ENCODE results near the gene MAP4K2.

The MAP4K2 gene

GRCh38 chr11:64753380-64754123 is 49.5 kb downstream of the MAP4K2 start:
- DNase-seq = no peak

DNA sequence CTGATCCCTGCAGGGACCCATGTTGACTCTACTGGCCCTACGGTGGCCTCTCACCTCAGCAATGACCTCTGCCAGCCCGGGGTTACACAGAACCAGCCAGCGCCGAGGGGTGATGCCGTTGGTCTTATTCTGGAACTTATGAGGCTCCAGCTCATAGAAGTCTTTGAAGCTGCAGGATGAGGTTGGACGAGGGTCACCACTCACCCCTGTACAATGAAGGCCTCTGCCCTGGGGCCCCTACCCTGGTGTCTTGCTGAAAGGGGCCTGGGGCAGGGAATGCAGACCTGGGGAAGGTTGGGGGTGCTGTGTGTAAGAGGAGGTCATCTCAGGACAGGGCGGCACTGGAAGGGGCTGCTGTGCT is 50.0 kb downstream of the MAP4K2 start:
- no peak for DNase-seq

DNA sequence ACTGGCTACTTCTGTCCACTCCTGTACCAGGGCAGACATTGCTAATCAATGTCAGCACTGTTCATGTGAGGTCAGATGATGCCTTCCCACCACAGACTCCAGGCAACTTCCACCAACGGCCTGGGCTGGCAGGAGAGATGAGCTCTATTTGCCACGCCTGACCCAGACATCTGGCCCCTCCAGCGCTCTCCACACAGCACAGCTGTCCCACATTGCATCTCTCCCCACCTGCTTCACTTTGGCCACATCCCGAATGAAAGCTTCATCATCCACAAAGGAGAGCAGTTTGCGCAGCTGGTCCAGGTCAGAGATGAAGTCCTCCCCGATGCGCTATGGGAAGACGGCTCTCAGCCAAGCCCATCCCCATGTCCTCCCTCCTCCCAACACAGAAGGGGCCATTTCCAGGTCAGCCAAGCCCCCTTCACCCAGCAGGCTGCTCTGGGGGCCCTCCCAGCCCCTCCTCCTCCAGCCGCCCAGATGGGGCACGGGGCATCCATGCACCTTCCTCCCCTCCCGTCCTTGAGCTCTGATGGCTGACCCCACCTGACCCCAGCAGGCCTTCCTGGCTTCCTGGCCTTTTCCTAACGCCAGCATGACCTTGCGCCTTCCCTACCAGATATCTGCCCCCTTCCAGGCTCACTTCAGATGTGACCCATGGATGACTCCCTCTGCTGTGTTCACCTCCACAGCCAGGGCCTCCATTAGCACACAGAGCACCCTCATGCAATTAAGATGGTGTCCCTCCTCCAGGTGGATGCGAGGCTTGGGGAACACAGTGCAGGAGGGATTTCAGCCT is 50.6 kb downstream of the MAP4K2 start:
- DNase-seq = no peak

GRCh38 chr11:64751580-64751979 is 51.4 kb downstream of the MAP4K2 start:
- no peak for DNase-seq

DNA sequence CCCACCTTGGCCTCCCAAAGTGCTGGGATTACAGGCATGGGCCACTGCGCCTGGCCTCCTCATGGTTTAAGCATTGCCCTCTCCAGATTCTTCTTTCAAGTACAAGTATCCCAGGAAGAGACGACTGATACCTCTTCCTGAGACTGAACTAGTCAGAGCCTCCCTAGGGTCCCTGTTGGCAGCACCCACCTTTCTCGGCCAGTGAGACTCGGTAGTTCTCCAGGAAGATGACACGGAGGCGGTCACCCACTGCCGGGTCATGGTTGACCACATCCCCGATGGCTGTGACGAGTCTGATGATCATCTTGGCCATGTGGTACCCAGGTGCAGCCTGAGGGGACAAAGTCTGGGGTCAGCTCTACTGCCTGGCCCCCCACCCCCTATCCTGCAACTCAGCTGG is 51.9 kb downstream of the MAP4K2 start:
- DNase-seq = no peak

DNA sequence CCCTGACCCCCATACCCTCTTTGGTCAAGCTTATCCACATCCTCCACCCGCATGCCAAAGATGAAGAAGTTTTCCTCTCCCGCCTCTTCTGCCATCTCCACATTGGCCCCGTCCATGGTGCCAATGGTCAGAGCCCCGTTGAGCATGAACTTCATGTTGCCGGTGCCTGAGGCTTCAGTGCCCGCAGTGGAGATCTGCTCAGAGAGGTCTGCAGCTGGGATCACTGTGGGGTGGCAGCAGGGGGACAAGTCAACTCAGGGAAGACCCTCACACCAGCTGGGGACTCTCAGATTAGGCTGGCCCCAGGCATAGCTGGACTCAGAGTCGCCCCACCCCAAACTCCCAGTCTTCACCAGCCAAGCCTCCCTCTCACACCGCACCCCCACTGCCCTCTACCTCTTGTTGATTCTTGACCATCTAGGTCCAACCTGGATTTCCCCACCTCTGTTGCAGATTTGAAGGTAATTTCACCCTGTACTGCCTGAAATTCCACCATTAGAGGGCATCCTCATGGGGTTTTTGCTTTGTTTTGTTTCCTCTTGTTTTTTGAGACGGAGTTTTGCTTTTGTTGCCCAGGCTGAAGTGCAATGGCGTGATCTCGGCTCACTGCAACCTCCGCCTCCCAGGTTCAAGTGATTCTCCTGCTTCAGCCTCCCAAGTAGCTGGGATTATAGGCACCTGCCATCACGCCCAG is 52.5 kb downstream of the MAP4K2 start:
- no peak for DNase-seq

DNA sequence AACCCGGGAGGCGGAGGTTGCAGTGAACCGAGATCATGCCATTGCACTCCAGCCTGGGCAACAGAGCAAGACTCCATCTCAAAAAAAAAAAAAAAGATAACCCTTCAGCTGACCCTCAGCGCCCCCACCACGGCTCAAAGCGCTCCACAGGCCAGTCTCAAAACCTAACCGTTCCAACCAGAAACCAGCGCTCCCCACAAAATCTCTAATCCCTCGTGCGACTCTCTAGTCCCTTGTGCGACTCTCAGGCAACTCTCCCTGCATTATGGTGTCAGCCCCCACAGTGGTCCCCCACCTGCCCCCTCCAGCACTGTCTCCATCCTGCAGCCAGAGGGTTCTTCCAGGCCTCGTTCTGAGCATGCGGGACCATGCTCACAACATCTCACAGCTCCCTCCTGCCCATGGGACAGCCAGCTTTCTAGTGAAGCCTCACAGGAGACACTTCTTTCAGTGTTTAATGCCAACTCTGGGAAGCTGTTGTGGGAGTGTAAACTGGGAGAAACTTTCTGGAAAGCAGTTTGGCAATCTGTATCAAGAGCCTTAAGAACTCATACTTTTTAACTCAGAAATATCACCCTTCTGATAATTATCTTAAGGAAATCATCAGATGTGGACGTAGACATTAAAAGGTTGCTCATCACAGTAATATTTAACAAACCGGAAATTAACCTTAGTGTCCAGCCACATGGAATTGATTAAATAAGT is 54.9 kb downstream of the MAP4K2 start:
- no peak for DNase-seq

- DNase-seq = no peak
Observed at GRCh38 chr11:64746486-64746885, 56.5 kb downstream of the MAP4K2 start.

DNA sequence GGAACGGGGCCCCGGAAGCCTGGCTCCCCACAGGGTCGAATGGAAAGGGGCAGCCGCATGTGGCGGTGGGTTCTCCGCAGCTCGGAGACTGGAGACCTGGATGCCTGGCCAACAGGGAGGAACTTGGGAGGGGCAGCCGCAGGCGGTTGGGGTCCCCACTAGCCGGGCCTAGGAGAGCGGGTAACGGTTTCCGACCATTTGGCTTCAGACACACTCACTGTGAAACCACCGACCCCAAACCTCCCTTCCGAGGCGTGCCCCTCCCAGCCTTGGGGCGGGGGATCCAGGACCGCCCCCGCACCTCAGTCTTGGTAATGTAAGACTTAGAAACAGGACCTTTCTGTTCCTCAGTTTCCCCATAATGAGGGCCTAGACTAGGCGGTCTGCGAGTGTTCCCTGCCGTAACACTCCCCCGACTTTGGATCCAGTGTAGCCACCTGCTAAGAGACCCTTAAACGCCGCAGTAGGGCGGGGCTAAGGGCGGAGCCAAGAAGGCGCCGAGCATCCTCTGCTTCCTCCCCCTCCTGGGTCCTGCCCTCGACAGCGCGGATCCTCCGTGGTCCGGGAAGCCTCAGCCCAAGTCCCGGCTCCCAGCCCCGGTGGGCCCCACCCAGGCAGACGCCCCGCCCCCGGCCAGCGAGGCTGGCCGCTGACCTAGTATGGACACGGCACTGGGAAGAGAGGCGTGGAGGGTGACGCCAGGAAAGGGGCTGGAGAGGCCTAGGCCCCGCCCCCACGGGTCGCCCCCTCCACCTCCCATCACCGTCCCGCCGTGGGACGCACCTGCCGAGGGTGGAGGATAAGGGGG is 57.3 kb downstream of the MAP4K2 start:
- DNase-seq = no peak

DNA sequence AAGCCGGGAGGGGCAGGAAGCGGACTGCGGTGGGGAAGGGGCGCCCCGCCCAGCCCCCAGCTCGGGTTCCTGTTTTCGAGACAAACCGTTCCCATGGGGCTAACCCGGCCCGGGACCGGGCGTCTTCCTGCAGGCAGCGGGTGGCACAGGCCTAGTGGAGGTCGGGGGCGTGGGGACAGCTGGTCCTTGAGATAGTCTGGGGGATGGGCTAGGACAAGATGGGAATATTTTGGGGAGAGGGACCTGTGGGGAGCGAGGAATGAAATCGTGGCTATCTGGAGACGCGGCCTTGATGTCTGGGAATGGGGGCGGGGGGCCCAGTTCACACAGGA is 57.9 kb downstream of the MAP4K2 start:
- peak; percentile 22 for DNase-seq

DNA sequence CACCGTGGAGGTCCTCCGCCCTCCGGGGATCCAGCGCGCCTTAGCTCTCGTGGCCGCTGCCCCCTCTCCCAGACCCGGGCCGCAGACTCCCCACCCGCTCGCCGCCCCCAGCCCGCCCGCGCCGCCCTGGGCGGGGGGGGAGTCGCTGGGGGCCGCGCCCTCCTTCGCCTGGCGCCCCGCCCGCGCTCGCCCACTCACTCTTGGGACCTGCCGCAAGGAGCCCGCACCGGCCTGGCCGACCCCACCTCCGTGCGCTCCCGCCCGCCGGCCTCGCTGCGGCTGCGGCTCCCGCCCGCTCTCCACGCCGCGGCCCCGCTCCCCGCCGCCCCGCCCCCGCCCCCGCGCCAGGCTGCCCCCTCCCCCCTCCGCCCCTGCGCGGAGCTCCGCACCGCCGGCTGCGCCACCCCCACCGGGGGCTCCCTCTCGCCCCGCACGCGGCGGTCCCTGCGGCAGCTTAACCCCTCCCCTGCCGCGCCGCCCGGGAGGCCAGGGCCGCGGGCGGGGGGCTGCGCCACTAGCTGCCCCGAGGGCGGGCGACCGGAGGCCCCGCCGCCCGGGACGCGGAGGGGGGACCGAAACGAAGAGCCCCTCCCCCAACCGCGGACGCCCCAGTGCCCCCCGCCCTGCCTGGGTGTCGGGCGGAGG is 58.3 kb downstream of the MAP4K2 start:
- DNase-seq = no peak

DNA sequence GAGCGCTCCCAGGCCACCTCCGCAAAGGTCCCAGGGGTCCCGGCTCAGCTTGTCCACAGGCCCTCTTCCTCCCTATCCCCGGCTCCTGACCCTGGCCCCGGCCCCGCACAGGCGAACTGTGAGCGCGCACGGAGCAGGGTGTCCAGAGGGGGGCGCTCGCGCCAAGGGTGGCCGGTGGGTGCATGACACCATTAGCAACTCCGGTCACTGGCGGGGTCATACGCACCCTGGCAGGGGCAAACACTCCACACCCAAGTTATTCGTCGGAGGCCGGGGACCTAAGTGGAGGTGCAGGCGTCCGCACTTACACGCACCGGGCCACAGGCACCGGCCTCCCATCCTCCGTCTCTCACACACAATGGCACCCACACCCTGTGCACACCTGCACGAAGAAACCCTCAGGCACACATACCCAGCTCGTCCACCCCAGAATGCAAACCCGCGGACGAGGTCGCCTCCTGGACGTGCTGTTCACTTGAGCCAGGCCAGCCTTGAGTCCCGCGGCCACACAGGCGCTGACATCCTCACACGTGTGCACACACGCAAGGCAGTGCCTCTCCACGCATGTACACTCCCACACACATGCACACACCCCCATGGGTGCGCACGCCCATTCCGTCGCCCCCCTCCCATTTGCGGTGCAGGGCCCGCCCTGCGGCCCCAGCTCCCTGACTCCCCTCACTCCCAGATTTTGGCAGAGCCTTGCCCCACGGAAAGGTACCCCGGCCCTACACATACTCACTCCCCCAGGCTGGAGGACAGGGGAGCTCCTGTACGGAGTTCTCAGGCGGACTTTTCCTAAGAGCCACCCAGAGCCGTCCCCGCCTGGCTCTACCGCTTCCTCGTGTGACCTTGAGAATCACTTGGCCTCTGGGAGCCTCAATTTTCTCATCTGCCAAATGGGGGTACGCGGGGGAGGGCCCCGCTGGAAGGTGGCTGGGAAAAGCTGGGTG is 59.1 kb downstream of the MAP4K2 start, which contains the start of gene RASGRP2:
RASGRP2 (minus strand) TSS at position 552 of the 953 bp plus-strand sequence. CDS start 1,276 bp downstream, outside the sequence.
- DNase-seq = peak; percentile 20

DNA sequence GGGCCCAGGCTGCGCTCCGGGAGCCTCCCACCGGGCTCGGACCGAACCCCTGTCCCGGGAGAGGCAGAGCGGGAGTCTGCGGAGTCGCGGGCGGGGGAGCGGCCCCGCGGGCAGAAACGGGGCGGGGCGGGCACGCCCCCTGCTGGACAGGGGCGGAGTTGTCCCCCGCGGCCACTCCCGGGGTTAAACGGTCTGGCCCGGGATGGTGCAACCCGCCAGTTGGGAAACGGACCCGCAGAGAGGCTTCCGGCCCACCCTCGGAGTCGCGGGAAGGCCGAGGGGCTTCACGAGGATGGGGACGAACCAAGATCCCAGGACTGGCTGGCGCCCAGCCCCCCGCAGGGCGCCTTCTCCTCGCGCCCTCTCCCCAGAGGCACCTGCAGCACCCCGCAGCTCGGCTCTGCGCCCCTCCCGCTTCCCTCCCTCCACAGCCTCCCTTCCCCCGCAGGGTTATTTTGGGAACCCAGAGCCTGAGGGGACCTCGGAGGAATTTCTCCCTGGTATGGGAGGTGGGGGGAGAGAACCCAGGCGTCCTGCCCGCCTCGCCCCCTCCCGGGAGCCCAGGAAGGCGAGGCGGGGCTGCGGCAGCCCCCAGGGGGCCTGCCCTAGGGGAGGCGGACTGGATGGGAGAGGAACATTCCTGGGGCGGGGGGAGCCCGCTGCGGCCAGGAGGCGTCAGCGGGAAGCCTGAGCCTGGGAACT is 60.0 kb downstream of the MAP4K2 start:
- DNase-seq = no peak

GRCh38 chr11:64742087-64742888 is 60.7 kb downstream of the MAP4K2 start:
- no peak for DNase-seq

- DNase-seq = no peak
Observed at GRCh38 chr11:64741375-64742086, 61.5 kb downstream of the MAP4K2 start.

GRCh38 chr11:64739871-64740270 is 63.1 kb downstream of the MAP4K2 start:
- no peak for DNase-seq

DNA sequence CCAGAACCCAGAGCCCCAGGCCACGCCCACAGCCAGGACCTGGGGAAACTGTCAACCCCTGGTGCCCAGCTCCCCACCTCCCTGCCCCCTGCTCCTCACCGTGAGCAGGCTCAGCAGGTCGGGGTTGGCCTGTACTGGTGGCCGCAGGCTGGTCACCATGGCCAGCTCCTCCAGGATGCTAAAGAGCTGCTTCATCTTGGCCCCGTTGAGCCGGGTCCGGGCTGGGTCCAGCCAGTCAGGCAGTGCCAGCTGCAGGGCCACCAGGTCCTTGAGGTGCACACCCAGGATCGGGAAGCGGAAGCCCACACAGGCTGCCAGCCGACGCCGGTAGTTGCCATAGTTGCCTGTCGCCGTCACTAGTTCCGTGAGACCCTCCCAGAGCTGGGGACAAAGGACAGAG is 66.4 kb downstream of the MAP4K2 start:
- no peak for DNase-seq

GRCh38 chr11:64735725-64736259 is 67.2 kb downstream of the MAP4K2 start:
- no peak for DNase-seq

Data from NCI-H2171 (cell line).